ENCODE measurements around the gene ELFN1.

Gene ELFN1

DNA sequence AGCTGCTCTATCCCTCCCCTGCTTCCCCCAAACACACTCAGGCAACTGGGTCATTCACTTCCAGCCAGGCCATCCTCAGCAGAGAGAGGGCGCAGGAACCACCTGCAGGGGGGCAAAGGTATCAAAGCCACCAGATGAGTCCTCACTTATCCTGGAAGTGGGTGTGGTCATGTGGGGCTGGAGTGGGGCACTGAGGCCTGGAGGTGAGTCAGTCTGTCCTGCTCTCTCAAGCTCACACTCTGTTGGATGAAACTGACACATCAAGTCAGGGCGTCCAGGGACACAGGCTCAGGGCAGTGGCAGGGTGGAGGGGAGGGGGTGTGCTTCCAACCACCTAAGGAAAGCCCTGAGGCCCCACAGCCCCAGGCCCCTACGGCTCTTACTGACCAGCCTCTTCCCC is 8.0 kb upstream of the ELFN1 start:
- H3K27ac Mint-ChIP-seq, result no peak overlapping the region
- H3K9me3 Mint-ChIP-seq, result peaks cover under 1% of the 10 kb centered on the region
- H3K36me3 Mint-ChIP-seq (ENCODE audit: low read depth), result no peaks in the 10 kb centered on the region
- H3K4me3 Mint-ChIP-seq, result peak overlapping the region in 1 of 3 experiments; percentile 5
- H3K27me3 Mint-ChIP-seq (ENCODE audit: low read depth), result peaks cover 52% of the 10 kb centered on the region
- TF ChIP-seq, protein P1, sequence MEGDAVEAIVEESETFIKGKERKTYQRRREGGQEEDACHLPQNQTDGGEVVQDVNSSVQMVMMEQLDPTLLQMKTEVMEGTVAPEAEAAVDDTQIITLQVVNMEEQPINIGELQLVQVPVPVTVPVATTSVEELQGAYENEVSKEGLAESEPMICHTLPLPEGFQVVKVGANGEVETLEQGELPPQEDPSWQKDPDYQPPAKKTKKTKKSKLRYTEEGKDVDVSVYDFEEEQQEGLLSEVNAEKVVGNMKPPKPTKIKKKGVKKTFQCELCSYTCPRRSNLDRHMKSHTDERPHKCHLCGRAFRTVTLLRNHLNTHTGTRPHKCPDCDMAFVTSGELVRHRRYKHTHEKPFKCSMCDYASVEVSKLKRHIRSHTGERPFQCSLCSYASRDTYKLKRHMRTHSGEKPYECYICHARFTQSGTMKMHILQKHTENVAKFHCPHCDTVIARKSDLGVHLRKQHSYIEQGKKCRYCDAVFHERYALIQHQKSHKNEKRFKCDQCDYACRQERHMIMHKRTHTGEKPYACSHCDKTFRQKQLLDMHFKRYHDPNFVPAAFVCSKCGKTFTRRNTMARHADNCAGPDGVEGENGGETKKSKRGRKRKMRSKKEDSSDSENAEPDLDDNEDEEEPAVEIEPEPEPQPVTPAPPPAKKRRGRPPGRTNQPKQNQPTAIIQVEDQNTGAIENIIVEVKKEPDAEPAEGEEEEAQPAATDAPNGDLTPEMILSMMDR (IDR thresholded peaks at IDR 0.05; ENCODE audit: unreplicated experiment in 3 of 3), result no peak
- H3K4me1 Mint-ChIP-seq, result no peaks in the 10 kb centered on the region

DNA sequence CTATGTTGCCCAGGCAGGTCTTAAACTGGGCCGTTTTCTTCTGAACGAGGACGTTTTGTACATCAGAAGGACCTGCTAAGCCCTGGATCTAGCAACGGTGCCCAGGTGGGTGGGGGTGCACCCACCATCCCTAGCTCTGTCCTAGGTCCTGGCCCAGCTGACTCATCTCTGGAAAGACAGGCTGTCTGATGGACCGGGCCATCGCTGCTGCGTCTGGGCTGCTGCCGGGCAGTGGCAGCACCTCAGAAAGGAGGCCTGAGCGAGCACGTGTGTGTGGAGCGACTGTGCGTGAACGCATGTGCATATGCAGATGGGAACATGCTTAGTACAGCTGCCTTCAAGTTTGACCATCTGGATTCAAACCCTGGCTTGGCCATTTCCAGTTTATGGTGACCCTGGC is 7.3 kb upstream of the ELFN1 start:
- TF ChIP-seq, protein P1 (IDR thresholded peaks at IDR 0.05; ENCODE audit: unreplicated experiment in 3 of 3), result no peak

DNA sequence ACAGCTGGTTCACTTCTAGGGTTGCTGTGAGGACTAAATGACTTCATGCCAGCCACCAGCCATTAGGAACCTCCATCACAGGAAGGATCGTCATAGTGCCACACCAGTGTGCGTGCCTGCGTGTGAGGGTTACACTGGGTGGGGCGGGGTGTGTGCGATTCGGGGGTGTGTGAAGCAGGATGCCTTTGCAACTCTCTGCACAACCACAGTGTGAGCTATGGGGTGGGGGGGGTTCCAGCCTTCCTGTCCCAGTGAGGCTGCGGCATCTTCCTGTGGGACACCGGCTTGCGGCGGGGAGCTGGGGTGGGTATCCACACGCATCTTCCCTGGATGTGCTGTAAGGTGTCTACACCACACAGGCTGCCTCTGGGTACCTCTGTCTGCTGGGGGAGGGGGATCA is 6.9 kb upstream of the ELFN1 start:
- Mint-ChIP-seq H3K36me3 (ENCODE audit: low read depth) (no peaks in the 10 kb centered on the region), H3K27ac (no peak overlapping the region), H3K4me3 (peak overlapping the region; percentile 51 to 71 (median 68)), H3K27me3 (ENCODE audit: low read depth) (peaks cover 45% of the 10 kb centered on the region), H3K9me3 (no peaks in the 10 kb centered on the region), H3K4me1 (no peaks in the 10 kb centered on the region)
- TF ChIP-seq, protein P1 (IDR thresholded peaks at IDR 0.05; ENCODE audit: unreplicated experiment in 3 of 3), result no peak

More for the DNA sequence above, 7.3 kb upstream of the ELFN1 start:
- Mint-ChIP-seq H3K4me1 (no peaks in the 10 kb centered on the region), H3K9me3 (no peaks in the 10 kb centered on the region), H3K36me3 (ENCODE audit: low read depth) (no peaks in the 10 kb centered on the region), H3K4me3 (peak overlapping the region; percentile 48 to 68 (median 51)), H3K27me3 (ENCODE audit: low read depth) (peaks cover 45% of the 10 kb centered on the region), H3K27ac (no peak overlapping the region)

DNA sequence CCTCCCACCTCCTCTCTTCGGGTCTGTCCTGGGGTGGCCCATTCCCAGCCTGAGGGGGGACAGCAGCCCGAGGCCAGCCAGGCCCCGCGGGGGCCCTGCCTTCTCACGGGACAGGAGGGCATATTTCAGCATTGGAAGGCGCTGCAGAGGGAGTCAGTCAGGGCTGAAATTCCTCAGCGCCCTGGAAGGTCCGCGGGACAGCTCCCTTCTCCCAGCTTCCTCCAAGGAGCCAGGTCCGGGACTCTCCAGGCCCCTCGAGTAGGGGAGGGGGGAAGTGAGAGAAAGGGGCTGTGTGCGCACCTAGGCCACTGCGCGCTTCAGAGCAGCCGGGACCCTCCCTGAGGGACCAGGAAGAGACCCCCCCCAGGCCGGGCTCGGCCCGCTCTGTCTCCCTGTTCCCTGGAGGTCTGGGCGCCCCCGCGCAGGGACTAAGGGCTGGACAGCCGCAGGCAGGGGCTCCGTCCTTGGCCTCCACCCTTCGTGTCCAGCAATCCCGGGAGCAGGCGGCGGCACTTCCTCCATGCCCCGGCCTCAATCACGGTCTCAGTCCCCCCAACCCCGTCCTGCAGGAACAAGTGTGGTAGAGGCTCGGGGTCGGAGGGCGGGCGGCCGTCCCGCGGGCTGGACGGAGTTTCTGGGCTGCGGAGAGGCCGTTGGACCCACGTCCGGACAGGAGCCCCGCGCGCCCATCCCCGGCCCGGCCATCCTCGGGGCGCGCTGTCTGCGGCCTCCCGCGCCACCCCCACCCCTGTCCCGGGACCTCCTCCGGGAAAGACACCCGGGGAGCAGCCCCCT is 6.0 kb upstream of the ELFN1 start:
- TF ChIP-seq, protein P1 (IDR thresholded peaks at IDR 0.05; ENCODE audit: unreplicated experiment in 3 of 3), result no peak
- peaks cover 52% of the 10 kb centered on the region for H3K27me3 Mint-ChIP-seq (ENCODE audit: low read depth)
- peak overlapping the region; percentile 51 to 71 (median 68) for H3K4me3 Mint-ChIP-seq

DNA sequence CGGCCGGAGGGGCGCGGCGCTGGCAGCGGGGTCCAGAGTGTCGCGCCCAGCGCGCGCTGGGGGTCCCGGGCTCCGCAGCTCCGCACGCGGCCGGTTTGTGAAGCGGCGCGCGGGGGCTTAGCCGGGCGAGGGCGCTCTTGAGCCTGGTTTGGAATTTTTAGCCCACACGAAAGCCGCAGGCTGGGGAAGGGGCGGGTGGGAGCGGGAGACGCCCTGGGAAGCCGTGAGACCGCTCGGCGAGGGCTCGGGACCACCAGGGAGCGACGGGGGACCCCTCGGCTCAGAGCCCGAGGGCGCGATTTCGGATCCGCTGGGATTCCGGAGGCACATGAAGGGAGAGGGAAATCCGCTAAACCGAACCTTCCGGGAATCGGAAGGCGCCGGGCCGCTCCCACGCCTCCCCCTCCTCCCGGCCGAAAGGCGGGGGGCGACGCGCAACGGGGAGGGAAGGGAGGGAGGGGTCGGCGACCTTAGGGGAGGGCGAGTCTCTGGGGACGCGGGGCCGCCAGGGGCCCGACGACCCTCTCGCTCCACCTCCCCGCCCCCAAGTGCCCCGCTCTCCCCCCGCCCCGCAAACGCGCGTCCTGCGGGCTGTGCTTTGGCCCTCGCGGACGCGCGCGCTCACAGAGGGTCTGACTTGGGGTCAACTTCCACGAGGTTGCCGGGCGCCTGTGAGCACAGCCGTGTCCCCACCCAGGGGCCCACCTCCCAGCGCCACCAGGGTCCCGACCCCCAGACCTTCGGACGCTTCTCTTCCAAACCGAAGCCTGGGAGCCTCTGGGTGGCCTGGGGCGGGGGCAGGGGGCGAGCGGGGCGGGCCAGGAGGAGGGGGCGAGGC is 5.1 kb upstream of the ELFN1 start:
- Mint-ChIP-seq H3K36me3 (ENCODE audit: low read depth) (no peaks in the 10 kb centered on the region), H3K4me3 (peak overlapping the region; percentile 64 to 72 (median 65)), H3K9me3 (no peaks in the 10 kb centered on the region), H3K27me3 (ENCODE audit: low read depth) (peaks cover 56% of the 10 kb centered on the region), H3K27ac (no peak overlapping the region), H3K4me1 (peaks cover 6% of the 10 kb centered on the region)
- TF ChIP-seq, protein P1 (IDR thresholded peaks at IDR 0.05; ENCODE audit: unreplicated experiment in 3 of 3), result peak; percentile 80 to 91 (median 82)

More for the DNA sequence above, 6.0 kb upstream of the ELFN1 start:
- Mint-ChIP-seq H3K27ac (no peak overlapping the region), H3K36me3 (ENCODE audit: low read depth) (no peaks in the 10 kb centered on the region), H3K4me1 (peaks cover 4% of the 10 kb centered on the region), H3K9me3 (no peaks in the 10 kb centered on the region)

Measured in nephron (organoid).